ENCODE measurements around the gene ACTL8. TPM values are rescaled to one million over a fixed set of nuclear protein-coding genes. Genes with fewer than 3 reads are reported as not detected.

The ACTL8 gene
- total RNA-seq, 1 experiment from 2014 or later: 0.69 TPM

DNA sequence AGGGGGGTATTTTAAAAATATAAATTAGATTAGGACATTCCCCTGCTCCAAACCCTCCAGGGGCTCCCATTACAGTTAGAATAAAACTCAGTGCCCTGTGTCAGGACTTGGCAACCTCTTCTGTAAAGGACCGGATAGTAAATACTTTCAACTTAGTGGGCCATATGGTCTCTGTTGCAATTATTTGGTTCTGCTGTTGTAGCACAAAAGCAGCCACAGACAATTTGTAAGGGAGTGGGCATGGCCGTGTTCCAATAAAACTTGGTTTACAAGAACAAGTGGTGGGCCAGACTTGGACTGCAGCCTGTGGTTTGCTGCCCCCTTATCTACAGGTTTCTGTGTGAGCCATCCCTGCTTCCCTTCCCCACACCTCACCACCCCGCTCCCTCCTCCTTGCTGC, 92.0 kb downstream of the ACTL8 start:
- TF ChIP-seq SIN3A (IDR thresholded peaks at IDR 0.05; ENCODE audit: low read depth): no peak
- TF ChIP-seq JUND (IDR thresholded peaks at IDR 0.05): no peak
- no peak for TF ChIP-seq FOSL1 (IDR thresholded peaks at IDR 0.05; ENCODE audit: low read depth)
- TF ChIP-seq ZNF274 (IDR thresholded peaks at IDR 0.05; ENCODE audit: low read depth, low read length): no peak
- TF ChIP-seq EZH2phosphoT487 (IDR thresholded peaks at IDR 0.05; ENCODE audit: borderline replicate concordance): no peak
- no peak for TF ChIP-seq POLR2AphosphoS5 (IDR thresholded peaks at IDR 0.05; ENCODE audit: low read depth, low read length)
- no peak for TF ChIP-seq EZH2 (IDR thresholded peaks at IDR 0.05)
- TF ChIP-seq, protein P1, sequence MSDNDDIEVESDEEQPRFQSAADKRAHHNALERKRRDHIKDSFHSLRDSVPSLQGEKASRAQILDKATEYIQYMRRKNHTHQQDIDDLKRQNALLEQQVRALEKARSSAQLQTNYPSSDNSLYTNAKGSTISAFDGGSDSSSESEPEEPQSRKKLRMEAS (IDR thresholded peaks at IDR 0.05): no peak
- H3K9me3 ChIP-seq (ENCODE audit: control insufficient read depth in 1 of 2, insufficient read depth in 1 of 2, low read depth in 1 of 2, low read length in 2 of 2): no peaks in the 10 kb centered on the region
- no peaks in the 10 kb centered on the region for H3K79me2 ChIP-seq (ENCODE audit: insufficient read depth, low read length)
- H3K4me3 ChIP-seq (replicated peaks in 1 of 2; ENCODE audit: low read depth in 1 of 2, low read length in 2 of 2): no peak overlapping the region
- H4K20me1 ChIP-seq (ENCODE audit: insufficient read depth): no peaks in the 10 kb centered on the region
- H3K36me3 ChIP-seq (ENCODE audit: control insufficient read depth in 1 of 2, insufficient read depth in 2 of 2, low read length in 2 of 2): no peaks in the 10 kb centered on the region
- H2AFZ ChIP-seq (ENCODE audit: low read depth, low read length, poor library complexity, severe bottlenecking): no peak overlapping the region
- H3K27ac ChIP-seq (ENCODE audit: low read depth, low read length): no peak overlapping the region
- RAD21 ChIA-PET (ENCODE audit: low non-redundant PET in 1 of 2, low total read pairs in 2 of 2, uncharacterized antibody in 2 of 2, unreplicated experiment in 2 of 2): no interaction called here
- POLR2A ChIA-PET: no interaction called here
- H3K9me2 ChIP-seq (ENCODE audit: insufficient read depth): no peaks in the 10 kb centered on the region
- CTCF ChIA-PET: no interaction called here
- no peak overlapping the region for H3K9ac ChIP-seq (ENCODE audit: low read length)
- no peak for ATAC-seq
- intact Hi-C loops (cut with micrococcal nuclease): no loop called here
- no TSS peak for BruUV-seq (replicated peaks)
- no peaks in the 10 kb centered on the region for H3K4me1 ChIP-seq (ENCODE audit: control insufficient read depth in 1 of 2, insufficient read depth in 2 of 2, low read length in 2 of 2)
- no peak overlapping the region for H3K4me2 ChIP-seq (ENCODE audit: low read length)
- H3K27me3 ChIP-seq (ENCODE audit: insufficient read depth, low read length): peaks cover 15% of the 10 kb centered on the region; the same call in 1 of the 2 replicates
- DNase-seq (ENCODE audit: low read depth, low spot score): no peak

DNA sequence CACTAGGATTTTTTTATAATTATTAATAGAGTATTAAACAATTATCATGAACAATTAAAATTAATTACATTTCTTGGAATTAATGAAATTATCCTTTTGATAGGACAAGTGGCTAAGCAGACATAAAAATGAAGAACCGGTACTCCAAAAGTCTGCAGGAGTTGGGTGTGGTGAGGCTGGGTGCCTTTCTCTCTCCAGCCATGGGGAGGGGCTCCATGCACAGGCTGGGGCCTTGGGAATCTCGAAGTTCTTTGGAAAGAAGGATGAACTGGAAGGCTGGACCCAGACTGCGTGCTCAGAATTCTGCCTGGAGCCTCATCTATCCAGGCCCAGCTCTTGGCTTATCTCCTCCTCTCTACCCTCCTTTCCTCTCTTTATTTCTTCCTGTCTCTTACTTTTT, 94.1 kb downstream of the ACTL8 start:
- POLR2A ChIA-PET: no interaction called here
- TF ChIP-seq SRF (IDR thresholded peaks at IDR 0.05; ENCODE audit: low read depth): no peak
- TF ChIP-seq EGR1 (IDR thresholded peaks at IDR 0.05; ENCODE audit: low read depth): no peak
- TF ChIP-seq, protein P2, sequence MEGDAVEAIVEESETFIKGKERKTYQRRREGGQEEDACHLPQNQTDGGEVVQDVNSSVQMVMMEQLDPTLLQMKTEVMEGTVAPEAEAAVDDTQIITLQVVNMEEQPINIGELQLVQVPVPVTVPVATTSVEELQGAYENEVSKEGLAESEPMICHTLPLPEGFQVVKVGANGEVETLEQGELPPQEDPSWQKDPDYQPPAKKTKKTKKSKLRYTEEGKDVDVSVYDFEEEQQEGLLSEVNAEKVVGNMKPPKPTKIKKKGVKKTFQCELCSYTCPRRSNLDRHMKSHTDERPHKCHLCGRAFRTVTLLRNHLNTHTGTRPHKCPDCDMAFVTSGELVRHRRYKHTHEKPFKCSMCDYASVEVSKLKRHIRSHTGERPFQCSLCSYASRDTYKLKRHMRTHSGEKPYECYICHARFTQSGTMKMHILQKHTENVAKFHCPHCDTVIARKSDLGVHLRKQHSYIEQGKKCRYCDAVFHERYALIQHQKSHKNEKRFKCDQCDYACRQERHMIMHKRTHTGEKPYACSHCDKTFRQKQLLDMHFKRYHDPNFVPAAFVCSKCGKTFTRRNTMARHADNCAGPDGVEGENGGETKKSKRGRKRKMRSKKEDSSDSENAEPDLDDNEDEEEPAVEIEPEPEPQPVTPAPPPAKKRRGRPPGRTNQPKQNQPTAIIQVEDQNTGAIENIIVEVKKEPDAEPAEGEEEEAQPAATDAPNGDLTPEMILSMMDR (IDR thresholded peaks at IDR 0.05 in 2 of 3, conservative IDR thresholded peaks at IDR 0.05 in 1 of 3; ENCODE audit: borderline replicate concordance in 1 of 3, insufficient read depth in 1 of 3, low read depth in 2 of 3, low read length in 2 of 3): peak in 1 of 3 experiments; percentile 15; a peak in 1 of 6 replicates
- TF ChIP-seq, protein P1 (IDR thresholded peaks at IDR 0.05): no peak
- TF ChIP-seq, protein P3, sequence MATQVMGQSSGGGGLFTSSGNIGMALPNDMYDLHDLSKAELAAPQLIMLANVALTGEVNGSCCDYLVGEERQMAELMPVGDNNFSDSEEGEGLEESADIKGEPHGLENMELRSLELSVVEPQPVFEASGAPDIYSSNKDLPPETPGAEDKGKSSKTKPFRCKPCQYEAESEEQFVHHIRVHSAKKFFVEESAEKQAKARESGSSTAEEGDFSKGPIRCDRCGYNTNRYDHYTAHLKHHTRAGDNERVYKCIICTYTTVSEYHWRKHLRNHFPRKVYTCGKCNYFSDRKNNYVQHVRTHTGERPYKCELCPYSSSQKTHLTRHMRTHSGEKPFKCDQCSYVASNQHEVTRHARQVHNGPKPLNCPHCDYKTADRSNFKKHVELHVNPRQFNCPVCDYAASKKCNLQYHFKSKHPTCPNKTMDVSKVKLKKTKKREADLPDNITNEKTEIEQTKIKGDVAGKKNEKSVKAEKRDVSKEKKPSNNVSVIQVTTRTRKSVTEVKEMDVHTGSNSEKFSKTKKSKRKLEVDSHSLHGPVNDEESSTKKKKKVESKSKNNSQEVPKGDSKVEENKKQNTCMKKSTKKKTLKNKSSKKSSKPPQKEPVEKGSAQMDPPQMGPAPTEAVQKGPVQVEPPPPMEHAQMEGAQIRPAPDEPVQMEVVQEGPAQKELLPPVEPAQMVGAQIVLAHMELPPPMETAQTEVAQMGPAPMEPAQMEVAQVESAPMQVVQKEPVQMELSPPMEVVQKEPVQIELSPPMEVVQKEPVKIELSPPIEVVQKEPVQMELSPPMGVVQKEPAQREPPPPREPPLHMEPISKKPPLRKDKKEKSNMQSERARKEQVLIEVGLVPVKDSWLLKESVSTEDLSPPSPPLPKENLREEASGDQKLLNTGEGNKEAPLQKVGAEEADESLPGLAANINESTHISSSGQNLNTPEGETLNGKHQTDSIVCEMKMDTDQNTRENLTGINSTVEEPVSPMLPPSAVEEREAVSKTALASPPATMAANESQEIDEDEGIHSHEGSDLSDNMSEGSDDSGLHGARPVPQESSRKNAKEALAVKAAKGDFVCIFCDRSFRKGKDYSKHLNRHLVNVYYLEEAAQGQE (IDR thresholded peaks at IDR 0.05; ENCODE audit: low read depth): no peak
- TF ChIP-seq RAD21 (IDR thresholded peaks at IDR 0.05; ENCODE audit: low read depth): 0 out of 2 replicates have a peak, but pooled peaks have one; percentile 15

More for the DNA sequence above, 94.1 kb downstream of the ACTL8 start:
- CTCF ChIA-PET: no interaction called here
- no peaks in the 10 kb centered on the region for H3K9me2 ChIP-seq (ENCODE audit: insufficient read depth)
- H3K4me1 ChIP-seq (ENCODE audit: control insufficient read depth in 1 of 2, insufficient read depth in 2 of 2, low read length in 2 of 2): no peaks in the 10 kb centered on the region
- intact Hi-C loops (cut with micrococcal nuclease): no loop called here
- no peaks in the 10 kb centered on the region for H4K20me1 ChIP-seq (ENCODE audit: insufficient read depth)
- H3K4me3 ChIP-seq (replicated peaks in 1 of 2; ENCODE audit: low read depth in 1 of 2, low read length in 2 of 2): no peak overlapping the region
- 0 out of 2 replicates have a peak, but pooled peaks cover 3% of the 10 kb centered on the region for H3K27me3 ChIP-seq (ENCODE audit: insufficient read depth, low read length)
- RAD21 ChIA-PET (ENCODE audit: low non-redundant PET in 1 of 2, low total read pairs in 2 of 2, uncharacterized antibody in 2 of 2, unreplicated experiment in 2 of 2): no interaction called here
- ATAC-seq (no peak), DNase-seq (ENCODE audit: low read depth, low spot score) (no peak)
- BruUV-seq (replicated peaks): no TSS peak
- no peaks in the 10 kb centered on the region for H3K36me3 ChIP-seq (ENCODE audit: control insufficient read depth in 1 of 2, insufficient read depth in 2 of 2, low read length in 2 of 2)
- H3K4me2 ChIP-seq (ENCODE audit: low read length): no peak overlapping the region
- H3K27ac ChIP-seq (ENCODE audit: low read depth, low read length): no peak overlapping the region
- no peak overlapping the region for H3K9ac ChIP-seq (ENCODE audit: low read length)
- no peaks in the 10 kb centered on the region for H3K9me3 ChIP-seq (ENCODE audit: control insufficient read depth in 1 of 2, insufficient read depth in 1 of 2, low read depth in 1 of 2, low read length in 2 of 2)
- H2AFZ ChIP-seq (ENCODE audit: low read depth, low read length, poor library complexity, severe bottlenecking): no peak overlapping the region
- H3K79me2 ChIP-seq (ENCODE audit: insufficient read depth, low read length): no peaks in the 10 kb centered on the region
